IgD-negative memory B cell (primary cell): ENCODE data around the gene SPATA2L. TPM values are rescaled to one million over a fixed set of nuclear protein-coding genes. Genes with fewer than 3 reads are reported as not detected.

Source experiments
- H3K27ac Mint-ChIP-seq, 3 donors: one replicate each; pipeline ENCODE4 v1.8.0; 2020 to 2022; ENCODE audit warnings: mild to moderate bottlenecking in 3 of 3, mixed read lengths in 3 of 3, moderate library complexity in 1 of 3
- H3K27me3 Mint-ChIP-seq: one replicate; pipeline ENCODE4 v1.8.0; 2021; ENCODE audit warnings: mixed read lengths
- H3K36me3 Mint-ChIP-seq: one replicate; pipeline ENCODE4 v1.8.0; 2020; ENCODE audit warnings: mild to moderate bottlenecking, mixed read lengths
- H3K4me1 Mint-ChIP-seq, 3 donors: one replicate each; pipeline ENCODE4 v1.8.0; 2020 to 2022; ENCODE audit warnings: mixed read lengths in 3 of 3, mild to moderate bottlenecking in 1 of 3
- H3K4me3 Mint-ChIP-seq, 4 donors: one replicate each; pipeline ENCODE4 v1.8.0; 2020 to 2022; ENCODE audit warnings: mild to moderate bottlenecking in 4 of 4, mixed read lengths in 4 of 4, moderate library complexity in 3 of 4
- H3K9me3 Mint-ChIP-seq, 3 donors: one replicate each; pipeline ENCODE4 v1.8.0; 2020 to 2021; ENCODE audit warnings: mixed read lengths in 3 of 3, mild to moderate bottlenecking in 1 of 3
- polyA plus RNA-seq: library from polyadenylated mRNA; unstranded; fragments of 300-500 nt; fragmentation: Illumina TruSeq; gene quantifications from one replicate; pipeline ENCODE4 v1.2.3, GENCODE V29; 2021

SPATA2L gene, protein sequence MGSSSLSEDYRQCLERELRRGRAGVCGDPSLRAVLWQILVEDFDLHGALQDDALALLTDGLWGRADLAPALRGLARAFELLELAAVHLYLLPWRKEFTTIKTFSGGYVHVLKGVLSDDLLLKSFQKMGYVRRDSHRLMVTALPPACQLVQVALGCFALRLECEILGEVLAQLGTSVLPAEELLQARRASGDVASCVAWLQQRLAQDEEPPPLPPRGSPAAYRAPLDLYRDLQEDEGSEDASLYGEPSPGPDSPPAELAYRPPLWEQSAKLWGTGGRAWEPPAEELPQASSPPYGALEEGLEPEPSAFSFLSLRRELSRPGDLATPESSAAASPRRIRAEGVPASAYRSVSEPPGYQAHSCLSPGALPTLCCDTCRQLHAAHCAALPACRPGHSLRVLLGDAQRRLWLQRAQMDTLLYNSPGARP
- polyA plus RNA-seq = 12.7 TPM

GRCh38 chr16:89701425-89702406 is at the start of gene SPATA2L:
TSS of gene SPATA2L (minus strand) at chr16:89701705. CDS start at chr16:89701232, 473 bp downstream.
- H3K27me3 Mint-ChIP-seq = no peaks in the 10 kb centered on the region
- peaks cover 10 to 16% (median 14%) of the 10 kb centered on the region in 3 donors for H3K4me1 Mint-ChIP-seq
- peak within 1 kb of the TSS; percentile 77 to 99 (median 80) for H3K27ac Mint-ChIP-seq
- H3K36me3 Mint-ChIP-seq = no peaks in the 10 kb centered on the region
- H3K9me3 Mint-ChIP-seq = no peaks in the 10 kb centered on the region
- peak within 1 kb of the TSS; percentile 77 to 93 (median 92) for H3K4me3 Mint-ChIP-seq

DNA sequence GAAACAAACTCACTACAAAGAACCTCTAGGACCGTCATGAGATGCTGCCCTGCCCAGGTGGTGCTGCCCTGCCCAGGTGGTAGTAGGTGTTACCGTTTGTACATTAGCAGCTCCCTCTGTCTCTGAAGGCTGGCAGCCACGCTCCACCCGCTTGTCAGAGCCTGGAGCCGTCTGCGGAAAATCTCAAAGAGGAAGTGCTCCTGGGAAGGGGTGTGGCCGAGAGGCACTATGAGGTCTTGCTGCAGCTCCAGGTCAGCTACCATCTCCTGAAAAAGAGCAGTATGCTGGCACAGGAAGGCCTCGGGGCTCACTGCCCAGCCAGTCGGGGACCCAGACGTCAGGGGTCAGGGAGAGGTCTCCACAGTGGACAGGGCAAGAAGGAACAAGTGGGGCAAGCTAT is 48.1 kb upstream of the SPATA2L start:
- Mint-ChIP-seq H3K27ac (peak overlapping the region in 1 of 3 donors; percentile 85), H3K4me3 (peak overlapping the region in 1 of 4 donors; percentile 45), H3K4me1 (peaks cover 3 to 14% (median 5%) of the 10 kb centered on the region in 3 donors), H3K36me3 (peaks cover 2% of the 10 kb centered on the region), H3K27me3 (no peaks in the 10 kb centered on the region), H3K9me3 (no peaks in the 10 kb centered on the region)

DNA sequence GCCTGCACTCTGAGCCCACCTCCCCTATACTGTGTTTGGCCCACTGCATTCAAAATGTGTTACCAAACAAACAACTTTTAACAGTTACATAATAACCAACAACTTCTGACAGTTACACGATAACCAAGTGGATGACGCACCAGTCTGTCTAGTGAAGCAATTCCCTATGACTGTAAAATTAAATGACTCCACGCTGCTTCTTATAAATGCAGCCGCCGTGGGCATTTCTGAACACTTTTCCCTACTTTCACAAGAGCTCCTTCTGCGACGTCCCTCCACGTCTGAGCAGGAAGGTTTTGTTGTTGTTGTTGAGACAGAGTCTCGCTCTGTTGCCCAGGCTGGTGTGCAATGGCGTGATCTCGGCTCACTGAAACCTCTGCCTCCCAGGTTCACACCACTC is 47.4 kb upstream of the SPATA2L start:
- Mint-ChIP-seq H3K27ac (no peak overlapping the region), H3K27me3 (no peaks in the 10 kb centered on the region), H3K4me3 (no peak overlapping the region), H3K36me3 (peaks cover 2% of the 10 kb centered on the region), H3K4me1 (peaks cover 0 to 14% (median 5%) of the 10 kb centered on the region in 3 donors), H3K9me3 (no peaks in the 10 kb centered on the region)

- Mint-ChIP-seq H3K27ac (peak overlapping the region in 1 of 3 donors; percentile 81), H3K9me3 (no peaks in the 10 kb centered on the region), H3K4me3 (no peak overlapping the region), H3K36me3 (peaks cover 2% of the 10 kb centered on the region), H3K4me1 (peaks cover 0 to 12% (median 5%) of the 10 kb centered on the region in 3 donors), H3K27me3 (no peaks in the 10 kb centered on the region)
Measured at GRCh38 chr16:89748076-89748475, 46.6 kb upstream of the SPATA2L start.

DNA sequence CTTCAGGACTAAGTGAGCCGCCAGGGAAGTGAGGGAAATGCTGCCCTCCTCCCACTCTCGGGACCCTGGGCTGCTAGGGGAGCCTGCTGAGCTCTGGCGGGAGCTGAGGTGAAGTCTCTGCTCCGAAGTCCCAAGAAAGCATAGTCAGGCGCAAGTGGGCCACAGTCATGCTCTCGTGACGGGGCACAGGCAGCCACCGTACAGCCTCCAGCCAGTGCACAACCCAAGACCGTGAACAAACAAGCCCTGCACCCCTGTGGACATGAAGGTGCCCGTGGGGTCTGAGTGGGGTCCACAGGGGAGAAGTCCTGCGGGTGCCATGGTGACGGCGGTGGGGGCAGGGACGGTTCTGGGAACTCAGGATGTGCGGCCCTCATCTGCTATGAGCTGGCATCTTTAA is 44.5 kb upstream of the SPATA2L start:
- Mint-ChIP-seq H3K4me1 (peaks cover 5 to 14% (median 10%) of the 10 kb centered on the region in 3 donors), H3K36me3 (peaks cover 2% of the 10 kb centered on the region), H3K27ac (no peak overlapping the region), H3K4me3 (no peak overlapping the region), H3K9me3 (no peaks in the 10 kb centered on the region), H3K27me3 (no peaks in the 10 kb centered on the region)

GRCh38 chr16:89744813-89745212 is 43.3 kb upstream of the SPATA2L start:
- H3K4me3 Mint-ChIP-seq = no peak overlapping the region
- H3K27ac Mint-ChIP-seq = peak overlapping the region in 1 of 3 donors; percentile 92
- H3K36me3 Mint-ChIP-seq = peaks cover 1% of the 10 kb centered on the region
- no peaks in the 10 kb centered on the region for H3K9me3 Mint-ChIP-seq
- H3K27me3 Mint-ChIP-seq = no peaks in the 10 kb centered on the region
- H3K4me1 Mint-ChIP-seq = peaks cover 3 to 12% (median 7%) of the 10 kb centered on the region in 3 donors

DNA sequence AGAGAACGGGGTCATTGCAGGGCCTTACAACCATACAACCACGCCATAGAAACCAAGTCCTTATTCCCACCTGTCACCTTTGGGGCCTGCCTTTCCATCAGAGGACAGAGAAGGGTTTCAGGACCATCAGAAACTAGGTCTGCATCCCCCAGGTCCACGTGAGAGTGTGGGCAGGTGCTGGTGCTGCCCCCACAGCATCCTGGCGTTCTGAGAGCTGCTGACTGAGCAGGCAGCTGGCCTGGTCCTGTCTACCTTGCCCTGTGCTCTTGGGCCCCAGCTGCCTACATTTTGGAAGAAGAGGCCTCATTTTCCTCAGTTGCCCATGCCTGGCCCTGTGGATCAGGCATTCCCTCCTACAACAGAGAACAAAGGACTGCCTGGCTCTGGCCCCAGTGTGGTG is 41.4 kb upstream of the SPATA2L start:
- H3K9me3 Mint-ChIP-seq = no peaks in the 10 kb centered on the region
- no peaks in the 10 kb centered on the region for H3K27me3 Mint-ChIP-seq
- H3K36me3 Mint-ChIP-seq = no peaks in the 10 kb centered on the region
- peak overlapping the region; percentile 43 to 76 (median 76) for H3K27ac Mint-ChIP-seq
- no peak overlapping the region for H3K4me3 Mint-ChIP-seq
- H3K4me1 Mint-ChIP-seq = peaks cover 0 to 9% (median 7%) of the 10 kb centered on the region in 3 donors

GRCh38 chr16:89741342-89742014 is 40.0 kb upstream of the SPATA2L start:
- Mint-ChIP-seq H3K4me1 (peaks cover 0 to 17% (median 7%) of the 10 kb centered on the region in 3 donors), H3K4me3 (peak overlapping the region in 2 of 4 donors; percentile 40 to 65), H3K36me3 (no peaks in the 10 kb centered on the region), H3K27ac (peak overlapping the region in 2 of 3 donors; percentile 42 to 89), H3K9me3 (no peaks in the 10 kb centered on the region), H3K27me3 (no peaks in the 10 kb centered on the region)

- Mint-ChIP-seq H3K36me3 (no peaks in the 10 kb centered on the region), H3K27me3 (no peaks in the 10 kb centered on the region), H3K4me3 (no peak overlapping the region), H3K9me3 (no peaks in the 10 kb centered on the region), H3K4me1 (peaks cover 0 to 17% (median 7%) of the 10 kb centered on the region in 3 donors), H3K27ac (no peak overlapping the region)
Measured at GRCh38 chr16:89739383-89739782, 37.9 kb upstream of the SPATA2L start.

DNA sequence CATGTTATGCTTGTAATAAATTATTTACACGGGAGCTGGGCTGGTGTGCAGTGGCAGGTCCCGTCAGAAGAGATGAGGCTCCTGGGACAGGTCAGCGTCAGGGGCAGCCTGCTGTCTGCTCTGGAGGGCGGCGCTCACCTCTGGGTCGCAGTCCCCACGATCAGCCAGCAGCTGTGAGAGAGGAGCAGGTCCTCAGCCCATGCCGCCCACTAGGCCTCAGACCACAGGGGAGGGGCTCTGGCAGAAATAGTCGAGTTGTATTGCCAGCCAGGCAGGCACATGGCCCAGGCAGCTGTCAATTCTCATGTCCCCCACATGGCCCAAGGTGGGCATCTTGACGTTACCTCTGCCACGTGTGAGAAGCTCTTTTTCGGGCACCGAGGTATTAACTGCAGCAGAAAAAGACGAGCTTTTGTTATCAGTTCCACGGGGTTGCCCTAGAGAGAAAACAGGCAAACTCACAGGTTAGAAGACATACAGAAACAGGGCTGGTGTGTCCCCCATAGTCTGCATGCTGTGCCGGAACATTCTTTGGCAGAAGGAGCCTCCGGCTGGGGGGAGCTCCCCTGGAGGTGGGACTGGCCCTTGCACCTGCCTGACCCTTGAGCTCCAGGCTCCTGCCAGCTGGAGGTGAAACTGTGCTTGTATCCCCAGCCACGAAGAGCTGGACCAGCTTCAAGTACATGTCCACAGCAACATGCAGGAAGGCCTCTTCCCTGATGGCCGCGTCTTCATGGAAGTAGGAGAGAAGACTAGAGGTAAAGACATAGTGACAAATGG is 37.2 kb upstream of the SPATA2L start:
- Mint-ChIP-seq H3K4me1 (peaks cover 0 to 17% (median 7%) of the 10 kb centered on the region in 3 donors), H3K4me3 (no peak overlapping the region), H3K36me3 (no peaks in the 10 kb centered on the region), H3K9me3 (no peaks in the 10 kb centered on the region), H3K27ac (no peak overlapping the region), H3K27me3 (no peaks in the 10 kb centered on the region)

DNA sequence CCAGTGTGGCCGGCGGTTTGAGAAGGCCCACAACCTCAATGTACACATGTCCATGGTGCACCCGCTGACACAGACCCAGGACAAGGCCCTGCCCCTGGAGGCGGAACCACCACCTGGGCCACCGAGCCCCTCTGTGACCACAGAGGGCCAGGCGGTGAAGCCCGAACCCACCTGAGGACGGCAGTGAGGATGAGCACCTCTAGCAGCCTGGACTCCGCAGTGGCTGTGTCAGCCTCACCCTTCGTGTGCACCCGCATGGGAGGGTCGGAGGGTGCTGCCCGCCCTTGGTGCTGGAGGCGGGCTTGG is 36.5 kb upstream of the SPATA2L start:
- Mint-ChIP-seq H3K4me3 (no peak overlapping the region), H3K9me3 (no peaks in the 10 kb centered on the region), H3K27me3 (no peaks in the 10 kb centered on the region), H3K4me1 (peaks cover 0 to 17% (median 7%) of the 10 kb centered on the region in 3 donors), H3K27ac (no peak overlapping the region), H3K36me3 (no peaks in the 10 kb centered on the region)

DNA sequence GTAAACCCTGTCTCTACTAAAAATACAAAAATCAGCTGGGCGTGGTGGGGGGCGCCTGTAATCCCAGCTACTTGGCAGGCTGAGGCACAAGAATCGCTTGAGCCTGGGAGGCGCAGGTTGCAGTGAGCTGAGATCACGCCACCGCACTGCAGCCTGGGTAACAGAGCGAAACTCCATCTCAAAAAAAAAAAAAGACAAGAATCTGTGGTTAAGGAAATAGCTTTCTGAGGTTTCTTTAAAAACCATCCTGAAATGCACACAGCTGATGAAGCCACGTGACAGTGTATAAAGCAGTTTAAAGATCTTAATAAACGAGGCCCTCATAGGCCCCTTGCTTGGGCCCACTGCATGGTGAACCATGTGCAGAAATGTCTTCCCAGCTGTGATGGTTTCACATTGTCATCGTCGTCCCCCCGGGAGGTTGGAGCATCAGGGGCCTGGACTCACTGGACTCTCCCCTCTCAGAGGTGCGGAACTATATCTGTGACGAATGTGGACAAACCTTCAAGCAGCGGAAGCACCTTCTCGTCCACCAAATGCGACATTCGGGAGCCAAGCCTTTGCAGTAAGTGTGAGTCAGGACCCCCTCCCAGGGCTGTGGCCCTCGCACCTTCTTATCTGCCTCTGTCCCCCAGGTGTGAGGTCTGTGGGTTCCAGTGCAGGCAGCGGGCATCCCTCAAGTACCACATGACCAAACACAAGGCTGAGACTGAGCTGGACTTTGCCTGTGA is 36.0 kb upstream of the SPATA2L start:
- peak overlapping the region in 2 of 3 donors; percentile 39 to 71 for H3K27ac Mint-ChIP-seq
- H3K4me1 Mint-ChIP-seq = peaks cover 0 to 14% (median 7%) of the 10 kb centered on the region in 3 donors
- peak overlapping the region in 1 of 4 donors; percentile 23 for H3K4me3 Mint-ChIP-seq
- no peaks in the 10 kb centered on the region for H3K9me3 Mint-ChIP-seq
- H3K36me3 Mint-ChIP-seq = no peaks in the 10 kb centered on the region
- H3K27me3 Mint-ChIP-seq = no peaks in the 10 kb centered on the region

DNA sequence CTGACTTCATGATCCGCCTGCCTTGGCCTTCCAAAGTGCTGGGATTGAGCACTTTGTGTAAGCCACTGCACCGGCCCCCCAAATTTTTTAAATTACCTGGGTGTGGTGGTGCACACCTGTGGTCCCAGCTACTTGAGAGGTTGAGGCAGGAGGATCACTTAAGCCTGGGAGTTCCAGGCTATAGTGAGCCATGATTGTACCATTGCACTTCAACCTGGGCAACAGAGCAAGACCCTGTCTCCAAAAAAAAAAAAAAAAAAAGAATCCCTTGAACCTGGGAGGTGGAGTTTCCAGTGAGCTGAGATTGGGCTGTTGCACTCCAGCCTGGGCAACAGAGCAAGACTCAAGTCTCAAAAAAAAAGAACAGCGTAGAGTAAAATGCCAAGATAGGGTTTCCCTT is 35.0 kb upstream of the SPATA2L start:
- Mint-ChIP-seq H3K4me3 (no peak overlapping the region), H3K36me3 (no peaks in the 10 kb centered on the region), H3K9me3 (no peaks in the 10 kb centered on the region), H3K27ac (no peak overlapping the region), H3K4me1 (peaks cover 1 to 16% (median 11%) of the 10 kb centered on the region in 3 donors), H3K27me3 (no peaks in the 10 kb centered on the region)
